ENCODE data around the gene MOB3B.

Gene MOB3B

DNA sequence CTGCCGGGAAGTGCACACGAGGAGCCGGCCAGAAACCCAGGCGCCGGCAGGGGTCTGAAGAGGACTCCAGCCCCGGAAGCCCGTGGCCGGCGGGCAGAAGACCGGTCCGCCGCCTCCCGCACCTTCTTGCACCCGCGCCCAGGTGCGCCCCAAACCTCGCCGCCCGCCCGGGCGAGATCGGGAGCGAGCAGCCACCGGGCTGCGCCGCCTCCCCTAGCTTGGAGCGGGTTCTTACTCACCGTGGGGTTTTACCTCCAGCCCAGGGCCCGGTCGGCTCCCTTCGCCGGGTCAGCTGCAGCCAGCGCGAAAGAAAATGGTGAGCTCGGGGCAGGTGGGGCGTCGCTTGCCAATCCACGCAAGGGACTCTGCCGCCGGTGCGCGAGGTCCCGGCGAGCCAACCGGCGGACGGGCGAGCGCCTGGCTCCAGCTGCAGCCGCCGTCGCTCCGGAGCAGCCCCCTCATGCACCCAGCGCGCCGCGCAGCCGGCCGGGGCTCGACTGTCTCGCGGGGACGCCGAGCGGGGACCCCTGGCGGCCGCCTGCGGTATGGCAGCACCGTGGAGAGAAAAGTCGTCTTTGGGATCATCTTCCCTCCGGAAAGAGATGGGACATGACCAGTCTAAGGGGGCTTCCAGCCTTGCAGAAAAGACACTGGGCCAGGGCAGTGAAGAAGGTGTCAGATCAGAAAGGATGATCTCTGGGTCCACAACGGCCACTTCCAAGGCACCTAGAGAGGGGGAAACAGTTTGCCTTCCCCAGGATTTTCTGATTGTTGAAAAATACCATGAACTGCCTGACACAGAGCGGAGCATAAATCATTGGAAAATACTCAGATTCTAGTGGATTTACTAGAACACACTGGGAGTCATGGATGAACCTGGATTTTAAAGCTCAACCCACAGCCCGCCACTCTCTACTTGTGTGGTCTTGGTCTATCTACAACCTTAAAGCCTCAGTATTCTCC is at the start of gene MOB3B:
Gene MOB3B (minus strand): TSS at position 499 of the 963 bp plus-strand sequence. CDS start 74,264 bp downstream, outside the sequence.
- peak; percentile 54 for DNase-seq

DNA sequence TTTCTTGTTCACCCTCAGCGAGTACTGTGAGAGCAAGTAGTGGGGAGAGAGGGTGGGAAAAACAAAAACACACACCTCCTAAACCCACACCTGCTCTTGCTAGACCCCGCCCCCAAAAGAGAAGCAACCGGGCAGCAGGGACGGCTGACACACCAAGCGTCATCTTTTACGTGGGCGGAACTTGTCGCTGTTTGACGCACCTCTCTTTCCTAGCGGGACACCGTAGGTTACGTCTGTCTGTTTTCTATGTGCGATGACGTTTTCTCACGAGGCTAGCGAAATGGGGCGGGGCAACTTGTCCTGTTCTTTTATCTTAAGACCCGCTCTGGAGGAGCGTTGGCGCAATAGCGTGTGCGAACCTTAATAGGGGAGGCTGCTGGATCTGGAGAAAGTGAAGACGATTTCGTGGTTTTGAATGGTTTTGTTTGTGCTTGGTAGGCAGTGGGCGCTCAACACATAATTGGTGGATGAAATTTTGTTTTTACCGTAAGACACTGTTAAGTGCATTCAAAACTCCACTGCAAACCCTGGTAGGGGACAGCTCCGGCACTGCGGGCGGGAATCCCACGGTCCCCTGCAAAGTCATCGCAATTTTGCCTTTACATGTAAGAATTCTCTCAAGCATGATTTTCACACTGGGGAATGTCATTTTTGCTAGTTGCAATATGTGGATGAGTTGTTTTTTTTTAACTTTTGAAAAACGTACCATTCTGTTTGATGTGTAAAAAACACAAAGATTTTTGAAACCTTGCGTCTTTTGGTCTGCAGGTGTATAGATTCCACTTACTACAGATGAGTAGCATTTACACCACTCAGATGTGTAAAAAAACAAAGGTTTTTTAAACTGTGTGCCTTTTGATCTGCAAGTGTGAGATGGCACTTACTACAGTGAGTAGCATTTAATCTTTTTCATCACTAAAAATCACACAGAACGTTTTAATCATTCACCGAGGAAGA is 44.3 kb upstream of the MOB3B start:
- peak; percentile 95 for DNase-seq

DNA sequence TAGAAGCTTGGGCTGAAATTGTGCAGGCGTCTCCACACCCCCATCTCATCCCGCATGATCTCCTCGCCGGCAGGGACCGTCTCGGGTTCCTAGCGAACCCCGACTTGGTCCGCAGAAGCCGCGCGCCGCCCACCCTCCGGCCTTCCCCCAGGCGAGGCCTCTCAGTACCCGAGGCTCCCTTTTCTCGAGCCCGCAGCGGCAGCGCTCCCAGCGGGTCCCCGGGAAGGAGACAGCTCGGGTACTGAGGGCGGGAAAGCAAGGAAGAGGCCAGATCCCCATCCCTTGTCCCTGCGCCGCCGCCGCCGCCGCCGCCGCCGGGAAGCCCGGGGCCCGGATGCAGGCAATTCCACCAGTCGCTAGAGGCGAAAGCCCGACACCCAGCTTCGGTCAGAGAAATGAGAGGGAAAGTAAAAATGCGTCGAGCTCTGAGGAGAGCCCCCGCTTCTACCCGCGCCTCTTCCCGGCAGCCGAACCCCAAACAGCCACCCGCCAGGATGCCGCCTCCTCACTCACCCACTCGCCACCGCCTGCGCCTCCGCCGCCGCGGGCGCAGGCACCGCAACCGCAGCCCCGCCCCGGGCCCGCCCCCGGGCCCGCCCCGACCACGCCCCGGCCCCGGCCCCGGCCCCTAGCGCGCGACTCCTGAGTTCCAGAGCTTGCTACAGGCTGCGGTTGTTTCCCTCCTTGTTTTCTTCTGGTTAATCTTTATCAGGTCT is 43.5 kb upstream of the MOB3B start, which contains the start of gene C9orf72:
Gene C9orf72 (minus strand): TSS at position 564 of the 716 bp plus-strand sequence. CDS start 6,361 bp downstream, outside the sequence.
- no peak for DNase-seq

DNA sequence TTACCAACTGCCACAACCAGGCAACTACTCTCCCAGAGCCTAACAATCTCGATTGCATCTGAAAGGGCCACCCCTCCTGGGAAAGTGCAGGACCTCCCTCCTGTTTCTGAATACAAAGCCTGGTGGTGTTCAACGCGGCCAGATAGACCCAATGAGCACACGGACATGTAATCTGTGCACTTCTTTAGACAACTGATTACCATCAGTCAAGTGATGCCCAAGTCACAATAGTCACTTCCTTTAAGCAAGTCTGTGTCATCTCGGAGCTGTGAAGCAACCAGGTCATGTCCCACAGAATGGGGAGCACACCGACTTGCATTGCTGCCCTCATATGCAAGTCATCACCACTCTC is 42.9 kb upstream of the MOB3B start:
- DNase-seq, result no peak

DNA sequence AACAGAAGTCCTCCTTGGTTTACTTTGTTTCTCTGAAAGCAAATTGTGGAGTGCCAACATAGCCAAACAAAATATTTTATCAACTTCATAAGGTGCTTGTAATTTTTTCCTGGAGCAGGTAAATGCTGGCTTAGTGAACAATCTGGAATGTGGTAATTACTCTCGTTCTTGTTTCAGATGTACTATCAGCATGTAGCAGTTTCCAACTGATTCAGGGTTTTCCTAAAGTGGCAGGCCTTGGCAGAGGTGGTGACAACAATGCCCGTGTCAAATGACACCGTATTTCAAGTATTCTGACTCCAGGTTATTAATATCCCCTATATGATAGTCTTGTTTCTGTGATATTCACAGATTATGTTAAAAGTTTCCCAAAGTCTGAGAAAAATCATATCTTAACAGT is 42.4 kb upstream of the MOB3B start:
- DNase-seq, result no peak

DNA sequence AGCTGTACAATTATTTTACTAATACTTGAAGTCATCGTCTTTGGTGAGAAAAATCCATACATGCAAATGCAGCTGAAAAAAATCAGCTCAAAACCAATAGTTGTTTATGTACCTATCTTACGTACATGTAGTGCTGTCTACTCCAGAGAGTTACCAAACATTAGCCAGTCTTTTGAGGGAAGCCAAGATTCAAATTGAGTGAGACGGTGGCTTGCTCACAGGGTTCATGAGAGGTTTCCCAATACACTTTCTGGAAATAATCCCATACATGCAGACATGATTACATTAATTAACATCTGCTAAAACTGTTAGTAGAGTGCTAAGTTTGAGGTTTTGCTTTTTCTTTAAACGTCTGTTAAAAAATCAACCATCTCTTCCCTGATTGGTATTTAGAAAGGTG is 41.4 kb upstream of the MOB3B start:
- DNase-seq, result no peak

DNA sequence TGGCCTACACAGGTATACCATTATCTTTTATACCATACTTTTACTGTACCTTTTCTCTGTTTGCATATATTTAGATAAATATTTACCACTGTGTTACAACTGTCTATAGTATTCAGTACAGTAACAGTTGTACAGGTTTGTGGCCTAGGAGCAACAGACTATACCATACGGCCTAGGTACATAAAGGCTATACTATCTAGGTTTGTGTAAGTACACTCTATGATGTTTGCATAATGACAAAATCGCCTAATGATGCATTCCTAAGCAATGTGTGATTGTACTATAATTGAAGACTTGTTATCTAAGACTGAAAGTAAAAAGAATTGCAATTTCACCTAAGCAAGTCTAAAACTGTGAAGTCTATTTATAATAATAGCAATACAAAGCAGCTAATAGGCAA is 39.8 kb upstream of the MOB3B start:
- no peak for DNase-seq

DNA sequence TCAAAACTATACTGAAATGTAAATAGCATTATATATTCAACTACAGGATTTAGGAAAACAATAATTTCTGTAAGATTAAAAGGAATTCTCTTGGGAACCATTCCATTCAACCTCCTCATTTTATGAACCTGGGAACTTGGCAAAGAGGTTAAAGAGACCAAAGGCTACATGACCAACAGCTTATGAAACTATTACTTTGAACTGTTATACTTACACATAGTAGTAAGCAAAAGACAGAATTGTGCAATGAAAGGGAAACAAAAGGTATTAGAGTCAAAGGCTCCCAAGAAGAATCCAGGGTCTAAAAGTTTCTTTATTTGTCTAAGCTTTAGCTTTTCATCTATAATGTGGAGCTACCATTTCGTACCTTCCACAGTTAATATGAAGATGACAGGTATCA is 36.5 kb upstream of the MOB3B start:
- no peak for DNase-seq

DNA sequence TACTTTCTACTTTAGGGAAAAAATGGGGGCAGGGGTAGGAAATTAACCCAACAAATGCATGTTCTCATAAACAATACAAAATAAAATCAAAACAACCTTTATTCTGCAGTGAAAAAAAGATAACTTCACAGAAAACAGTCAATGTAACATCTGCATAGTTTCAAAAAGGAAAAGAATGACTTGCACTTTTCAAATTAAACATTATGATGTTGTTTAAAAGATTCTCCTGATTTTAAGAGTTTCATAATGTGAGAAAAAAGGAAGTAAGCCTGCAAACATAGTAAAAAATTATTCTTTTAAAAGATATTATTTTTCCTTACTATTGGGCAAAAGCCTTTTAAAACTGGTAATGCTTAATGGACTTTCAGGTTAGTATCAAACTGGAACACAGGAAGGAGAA is 36.1 kb upstream of the MOB3B start:
- no peak for DNase-seq

DNA sequence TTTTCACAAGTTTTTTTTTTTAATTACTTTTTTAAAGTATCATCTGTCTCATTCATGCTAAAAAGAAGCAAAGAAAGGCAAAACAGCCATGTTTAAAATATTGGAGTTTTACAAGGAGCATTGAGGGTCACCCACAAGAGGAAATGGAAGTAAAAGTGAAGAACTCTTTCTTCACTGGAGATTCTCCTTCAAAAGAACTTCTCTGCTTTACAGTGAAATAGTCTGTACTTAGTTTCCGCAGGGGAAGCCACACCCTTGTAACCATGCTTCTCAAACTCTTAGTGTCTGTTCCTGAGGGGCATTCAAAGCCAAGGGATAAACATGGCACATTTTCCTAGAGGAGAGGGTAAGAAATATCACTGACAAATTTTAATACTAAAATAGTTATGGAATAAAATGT is 35.1 kb upstream of the MOB3B start:
- DNase-seq, result no peak

DNA sequence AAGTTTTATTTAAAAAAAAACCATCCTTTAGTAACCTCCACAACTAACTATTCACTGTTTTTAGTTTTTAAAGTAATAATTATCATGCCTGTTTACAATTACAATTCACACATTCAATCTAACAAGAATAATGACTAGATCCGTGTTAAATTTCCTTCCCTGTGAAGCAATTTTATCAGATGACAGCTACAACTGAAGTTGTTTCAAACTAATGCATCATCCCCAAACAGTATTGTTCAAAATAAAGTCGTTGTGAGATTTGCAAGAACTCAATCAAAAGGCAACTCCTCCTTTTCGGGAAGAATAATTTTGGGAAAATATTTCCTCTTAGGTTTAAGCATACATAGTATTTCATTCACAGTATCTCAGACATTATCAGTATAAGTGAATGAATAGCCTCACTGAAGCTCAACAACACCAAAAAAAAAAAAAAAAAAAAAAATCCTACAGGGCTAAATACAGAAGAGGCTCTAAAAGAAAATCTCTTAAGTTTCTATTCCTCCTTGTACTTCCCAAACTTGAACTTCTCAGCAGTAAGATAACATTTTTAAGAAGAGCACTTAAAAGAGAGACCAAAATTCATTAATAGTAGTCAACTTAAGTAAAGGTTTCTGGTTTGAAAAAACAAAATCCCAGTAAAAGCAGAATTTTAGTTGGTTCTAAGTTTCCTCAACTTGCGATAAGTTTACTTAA is 34.3 kb upstream of the MOB3B start:
- DNase-seq, result no peak

DNA sequence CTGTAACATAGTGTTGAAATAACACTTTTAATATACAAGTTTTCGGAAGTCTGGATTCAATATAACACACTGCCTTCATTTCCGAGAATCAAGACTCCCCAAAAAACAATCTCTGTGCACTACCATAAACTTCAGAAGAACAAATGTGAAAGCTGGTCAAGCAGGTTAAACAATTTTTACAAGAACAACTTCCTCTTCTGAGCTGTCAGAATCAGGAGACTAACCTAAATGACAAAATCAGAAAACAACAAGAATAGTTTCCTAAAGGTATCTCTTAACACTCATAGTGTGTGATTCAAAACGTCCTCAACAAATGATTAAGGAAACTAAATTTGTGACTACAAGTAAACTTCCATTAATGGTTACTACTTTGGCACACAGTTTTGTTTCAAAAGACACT is 32.1 kb upstream of the MOB3B start:
- DNase-seq, result no peak

DNA sequence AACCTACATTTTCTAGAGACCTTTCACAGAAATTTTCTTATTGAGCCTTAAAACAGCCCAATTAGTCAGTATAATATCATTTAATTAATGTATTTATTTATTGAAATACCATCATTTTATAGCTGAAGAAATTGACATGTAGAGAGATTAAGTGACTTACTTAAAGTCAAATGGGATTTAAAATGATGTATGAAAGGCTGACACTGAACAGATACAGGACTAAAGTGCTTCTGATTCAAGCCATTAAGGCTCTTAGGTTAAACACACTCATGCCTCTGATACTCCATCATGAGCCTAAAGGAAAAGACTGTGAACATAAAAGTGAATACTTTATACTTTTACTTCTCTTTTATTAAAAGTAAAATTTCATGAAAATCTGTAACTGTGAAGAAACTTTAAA is 30.8 kb upstream of the MOB3B start:
- DNase-seq, result no peak

DNA sequence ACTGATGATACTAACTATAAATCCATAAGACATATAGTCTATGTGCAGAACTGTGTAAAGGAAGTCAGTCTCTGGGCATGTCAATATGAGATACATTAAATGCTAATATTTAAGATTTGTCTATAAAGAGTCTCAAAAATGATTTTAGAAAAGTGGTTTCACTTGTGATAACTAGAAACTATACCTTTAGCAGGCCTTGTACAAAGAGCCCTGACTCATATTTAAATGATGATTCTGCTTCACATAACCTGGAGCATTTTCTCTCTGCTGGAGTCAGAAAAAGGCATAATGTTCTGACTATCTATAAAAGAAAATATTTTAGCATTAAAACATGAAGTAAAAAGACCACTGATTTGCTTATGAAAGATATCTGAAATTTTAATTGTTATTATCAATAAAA is 28.7 kb upstream of the MOB3B start:
- DNase-seq, result no peak

DNA sequence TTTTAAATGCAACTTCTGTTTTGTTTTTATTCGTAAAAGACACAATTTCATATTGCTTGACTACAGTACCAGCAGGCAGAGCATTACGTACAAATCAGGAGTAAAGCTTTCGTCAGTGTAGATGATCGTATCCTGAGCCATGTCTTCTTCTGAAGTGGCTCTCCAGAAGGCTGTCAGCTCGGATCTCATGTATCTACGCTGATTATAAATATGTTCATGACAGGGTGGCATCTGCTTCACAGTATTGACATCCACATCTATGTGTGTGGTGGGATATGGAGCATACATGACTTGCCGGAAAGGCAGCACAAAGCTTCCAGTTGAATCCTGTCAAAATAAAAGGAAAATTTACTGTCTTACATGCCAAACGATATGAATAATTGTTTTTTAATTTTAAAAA is 26.9 kb upstream of the MOB3B start:
- no peak for DNase-seq

DNA sequence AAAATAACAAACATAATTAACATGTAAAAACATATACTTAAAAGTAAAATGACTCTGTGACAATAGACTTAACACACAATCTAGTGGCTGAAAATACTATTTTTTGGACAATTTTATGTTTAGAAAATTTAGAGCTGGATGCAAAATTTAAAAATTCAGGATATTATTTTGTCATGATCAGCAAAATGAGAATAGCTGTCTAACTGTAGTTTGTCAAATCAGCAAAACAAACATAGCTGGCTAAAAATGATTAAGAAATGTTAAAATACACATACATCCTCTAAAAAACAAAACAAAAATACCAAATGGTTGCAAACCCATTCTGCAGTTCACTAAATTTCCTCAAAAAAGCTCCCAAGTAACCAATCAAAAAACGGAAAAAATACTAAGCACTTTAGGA is 25.1 kb upstream of the MOB3B start:
- DNase-seq, result no peak

DNA sequence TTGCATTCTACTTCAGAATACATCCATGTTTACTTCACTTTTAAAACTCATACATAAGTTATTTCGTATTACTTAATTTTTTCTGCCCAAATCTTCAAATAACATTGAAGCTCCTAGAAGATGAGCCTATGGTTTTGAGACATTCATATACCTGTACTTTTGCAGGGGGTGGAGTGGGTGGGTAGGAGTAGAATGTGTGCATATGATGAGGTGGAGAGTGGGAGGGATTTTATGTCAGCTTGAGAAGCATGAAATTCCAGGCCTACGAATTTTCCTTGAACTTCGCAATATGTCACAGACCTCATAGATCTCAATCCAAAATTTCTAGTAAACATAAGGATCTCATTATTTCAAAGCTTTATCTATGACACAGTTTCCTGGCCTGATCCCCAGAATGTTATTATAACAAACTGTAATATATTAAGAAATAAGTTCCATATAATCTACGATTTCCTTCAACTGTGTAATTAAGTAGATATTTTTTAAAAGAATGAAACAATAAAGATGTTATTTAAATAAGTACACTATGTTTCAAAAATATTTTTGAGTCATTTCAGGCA is 19.7 kb upstream of the MOB3B start:
- no peak for DNase-seq

DNA sequence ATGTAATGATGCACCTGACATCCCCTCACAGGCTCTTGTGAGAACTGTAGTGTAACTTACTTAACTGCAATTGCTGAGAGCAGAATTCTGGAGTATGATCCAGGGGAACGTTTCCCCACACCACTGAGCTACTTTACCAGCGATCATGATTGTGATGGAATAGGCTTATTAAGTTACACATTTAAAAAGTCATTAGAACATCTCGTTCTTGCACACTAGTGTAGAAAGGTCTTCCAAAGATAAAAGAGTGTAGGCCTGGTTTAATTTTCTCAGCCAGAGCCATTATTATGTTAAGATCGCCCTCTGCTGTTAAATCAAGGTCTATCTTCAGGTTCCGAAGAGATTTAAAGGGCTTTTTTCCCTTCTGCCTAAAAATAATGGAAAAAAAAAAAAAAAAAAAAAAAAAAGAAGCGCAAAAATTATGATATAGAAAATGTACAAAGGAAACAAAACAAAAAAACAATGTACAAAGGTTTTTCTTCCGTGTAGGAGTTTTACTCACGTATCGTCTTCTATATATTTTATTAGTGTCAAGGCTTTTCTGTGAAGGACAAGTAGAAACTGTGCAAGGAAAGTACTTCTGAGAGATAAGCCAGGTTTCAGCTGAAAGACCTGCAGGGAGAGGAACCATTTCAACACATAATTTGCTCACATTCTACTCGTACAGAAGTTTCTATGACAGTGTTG is 18.6 kb upstream of the MOB3B start:
- DNase-seq, result no peak

DNA sequence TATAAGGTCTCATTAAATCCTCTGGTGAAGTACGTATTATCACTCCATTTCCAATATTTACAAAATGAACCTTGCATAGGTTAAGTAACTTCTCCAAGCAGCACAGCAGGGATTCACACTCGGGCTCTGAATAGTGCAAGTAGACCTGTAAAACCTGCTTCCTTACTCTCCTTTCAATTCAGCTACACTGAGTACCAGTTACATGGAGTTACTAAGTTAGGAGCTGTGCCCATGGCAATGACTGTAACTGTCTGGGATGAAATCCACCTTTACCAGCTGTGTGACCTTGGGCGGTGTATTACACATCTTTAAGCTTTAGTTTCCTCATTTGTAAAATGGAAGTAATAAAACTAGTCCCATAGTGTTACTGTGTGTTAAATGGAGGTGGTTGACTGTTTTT is 15.9 kb upstream of the MOB3B start:
- DNase-seq, result no peak

DNA sequence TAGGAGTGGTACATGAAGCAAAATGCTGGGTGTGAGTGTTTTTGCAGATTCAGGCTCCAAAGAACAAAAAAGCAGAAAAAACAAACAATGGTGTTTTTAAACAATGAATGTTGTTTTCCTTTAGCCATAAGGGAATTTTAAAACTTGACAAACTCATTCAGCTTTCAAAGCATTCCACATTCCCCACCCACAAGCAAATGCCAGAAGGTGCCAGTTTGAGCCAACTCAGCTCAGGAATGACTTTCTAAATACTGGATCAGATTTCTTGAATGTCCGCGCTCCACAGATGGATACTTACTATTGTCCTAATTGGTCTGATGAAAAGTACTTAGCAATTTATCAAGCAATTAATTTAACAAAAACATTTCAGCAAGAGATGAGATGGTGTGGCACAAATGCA is 12.9 kb upstream of the MOB3B start:
- no peak for DNase-seq

DNA sequence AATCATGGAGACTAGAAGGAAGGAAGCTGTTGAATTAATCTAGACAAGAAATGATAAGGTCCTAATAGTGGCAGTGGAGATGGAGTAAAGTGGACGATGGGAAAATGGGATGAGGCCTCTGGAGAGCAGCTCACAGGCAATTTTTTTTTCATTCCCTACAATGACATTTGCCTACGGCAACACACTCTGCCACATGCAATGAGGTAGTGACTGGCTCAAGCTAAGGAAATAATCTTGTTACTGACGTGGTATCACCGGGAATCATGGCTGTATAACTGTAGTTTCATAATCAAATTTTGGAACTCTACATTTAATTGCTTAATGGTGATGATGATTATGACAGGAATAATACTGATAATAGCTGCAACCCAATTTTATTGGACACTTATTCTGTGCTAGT is 12.1 kb upstream of the MOB3B start:
- DNase-seq, result no peak

Measured in DMS 273 treated with DMSO at 0.1 percent for 48 hours (cell line).